H1 (cell line): ENCODE measurements around the gene PLTP.

ENCODE experiments used
- CTCF ChIP-seq, 3 experiments: IDR thresholded peaks; 1 replicate in 2 of 3; 2 replicates in 1 of 3; pipeline versions ENCODE4 v1.5.1 to v1.6.1; 2011; ENCODE audit warnings: low read length in 3 of 3, mild to moderate bottlenecking in 3 of 3, inconsistent platforms in 2 of 3, low read depth in 1 of 3, moderate library complexity in 1 of 3; ENCODE audit not compliant: insufficient read depth in 1 of 3; ENCODE audit errors: control extremely low read depth in 1 of 3
- EP300 ChIP-seq, 2 experiments: IDR thresholded peaks; 1 replicate in 1 of 2; 2 replicates in 1 of 2; pipeline ENCODE4 v1.6.1; 2011 to 2012; ENCODE audit warnings: low read depth in 2 of 2, low read length in 2 of 2, mild to moderate bottlenecking in 2 of 2, borderline replicate concordance in 1 of 2, inconsistent platforms in 1 of 2, moderate library complexity in 1 of 2
- GABPA ChIP-seq: IDR thresholded peaks from 2 replicates; pipeline ENCODE4 v1.6.1; 2011; ENCODE audit warnings: mild to moderate bottlenecking, low read length, moderate library complexity, borderline replicate concordance; ENCODE audit not compliant: insufficient read depth
- MAFK ChIP-seq: IDR thresholded peaks from 2 replicates; pipeline ENCODE4 v1.6.1; 2012; ENCODE audit warnings: low read depth, mild to moderate bottlenecking, improper control_type of control experiment, low read length
- NRF1 ChIP-seq: IDR thresholded peaks from 2 replicates; pipeline ENCODE4 v1.6.1; 2011; ENCODE audit warnings: mild to moderate bottlenecking, low read depth, low read length, improper control_type of control experiment
- POLR2A ChIP-seq, 2 experiments: IDR thresholded peaks; 1 replicate in 1 of 2; 2 replicates in 1 of 2; pipeline ENCODE4 v1.6.1; 2011; ENCODE audit warnings: low read depth in 2 of 2, low read length in 2 of 2, mild to moderate bottlenecking in 2 of 2; ENCODE audit errors: control extremely low read depth in 1 of 2
- RXRA ChIP-seq: IDR thresholded peaks from 2 replicates; pipeline ENCODE4 v1.6.1; 2011; ENCODE audit warnings: low read depth, mild to moderate bottlenecking, low read length, moderate library complexity; ENCODE audit not compliant: insufficient read depth
- TAF1 ChIP-seq: IDR thresholded peaks from 2 replicates; pipeline ENCODE4 v1.6.1; 2011; ENCODE audit warnings: mild to moderate bottlenecking, low read depth, low read length
- ZNF274 ChIP-seq: IDR thresholded peaks from 2 replicates; pipeline ENCODE4 v1.7.0; 2012; ENCODE audit warnings: low read length, borderline replicate concordance; ENCODE audit errors: extremely low read depth

GRCh38 chr20:45909817-45910669 is 1.9 kb downstream of the PLTP start:
- TF ChIP-seq CTCF (IDR thresholded peaks at IDR 0.05; ENCODE audit: control extremely low read depth in 1 of 3, insufficient read depth in 1 of 3, low read depth in 1 of 3, low read length in 3 of 3): no peak
- no peak for TF ChIP-seq RXRA
- no peak for TF ChIP-seq GABPA
- TF ChIP-seq MAFK: no peak
- TF ChIP-seq EP300 (IDR thresholded peaks at IDR 0.05; ENCODE audit: borderline replicate concordance in 1 of 2, low read depth in 2 of 2, low read length in 2 of 2): no peak
- no peak for TF ChIP-seq NRF1
- TF ChIP-seq POLR2A (IDR thresholded peaks at IDR 0.05; ENCODE audit: control extremely low read depth in 1 of 2, low read depth in 2 of 2, low read length in 2 of 2): no peak
- no peak for TF ChIP-seq ZNF274
- no peak for TF ChIP-seq TAF1
